AG04449 (cell line): Measurements from ENCODE around the gene NIT1.
A peak's percentile ranks its signal among the peaks of the same experiment; 100 is the strongest.

Source experiments
- CTCF ChIA-PET: fragments of 350-600 bp; formaldehyde crosslinking; extraction: SDS; loops from one replicate; lab custom pipeline; 2021; ENCODE audit warnings: antibody characterized with exemption; lab: Yijun Ruan, JAX
- POLR2A ChIA-PET: fragments of 400-600, 350-600 bp; formaldehyde crosslinking; extraction: SDS; loops from one replicate; lab custom pipeline; 2020; ENCODE audit warnings: antibody characterized with exemption, inconsistent platforms; lab: Yijun Ruan, JAX
- DNase-seq: peaks from one replicate; pipeline ENCODE4 v3.0.0-alpha.2; 2010; ENCODE audit warnings: low read depth, low spot score
- H3K4me3 ChIP-seq: 2 replicates; pipeline ENCODE4 v1.5.1; 2011; ENCODE audit warnings: low read depth, mild to moderate bottlenecking, control low read depth, low read length
- CTCF ChIP-seq: IDR thresholded peaks from one replicate; pipeline ENCODE4 v1.5.1; 2011; ENCODE audit warnings: mild to moderate bottlenecking, moderate library complexity, low read length, control low read depth, inconsistent platforms; ENCODE audit not compliant: insufficient read depth; ENCODE audit errors: missing control alignments

Gene NIT1

GRCh38 chr1:161153682-161154337, 35.9 kb downstream of the NIT1 start, which contains the start of gene UFC1:
UFC1 (plus strand) TSS chr1:161153978; CDS start chr1:161153998, 20 bp downstream.
- no peak for DNase-seq
- no peak for TF ChIP-seq CTCF
- CTCF ChIA-PET = interaction anchor here (0.5 to 2.7 kb wide), 4 partner anchors 12 to 21 kb away, joined by 3 to 15 read pairs (median 4); partner anchors contain the start of genes DEDD and PPOX
- H3K4me3 ChIP-seq = peak within 1 kb of the TSS; percentile 94
- POLR2A ChIA-PET = interaction anchor here (0.9 to 1.7 kb wide), 6 partner anchors 12 to 108 kb away, joined by 3 to 8 read pairs (median 3); partner anchors contain the start of genes DEDD, PPOX and USF1

GRCh38 chr1:161157867-161158266, 40.0 kb downstream of the NIT1 start:
- DNase-seq = no peak
- CTCF ChIA-PET = interaction anchor here (0.7 to 2.9 kb wide), 5 partner anchors 8 to 117 kb away, joined by 3 to 17 read pairs (median 9); partner anchors contain the start of genes DEDD and PPOX
- H3K4me3 ChIP-seq = no peak overlapping the region
- POLR2A ChIA-PET = interaction anchor here (1.4 kb wide), 1 partner anchor 8 kb away, joined by 4 read pairs; the partner anchor contains the start of gene PPOX
- no peak for TF ChIP-seq CTCF

GRCh38 chr1:161158316-161159010, 40.6 kb downstream of the NIT1 start:
- CTCF ChIA-PET = interaction anchor here (2.4 to 2.9 kb wide), 3 partner anchors 8 to 25 kb away, joined by 9 to 17 read pairs (median 10); partner anchors contain the start of genes DEDD and PPOX
- no peak for DNase-seq
- POLR2A ChIA-PET = interaction anchor here (1.4 kb wide), 1 partner anchor 8 kb away, joined by 4 read pairs; the partner anchor contains the start of gene PPOX
- H3K4me3 ChIP-seq = peak overlapping the region; percentile 90
- TF ChIP-seq CTCF = no peak

- POLR2A ChIA-PET = interaction anchor here (1.0 kb wide), 1 partner anchor 39 kb away, joined by 3 read pairs; the partner anchor contains the start of gene ADAMTS4
Measured at GRCh38 chr1:161159087-161159912, 41.4 kb downstream of the NIT1 start, which contains the start of gene USP21. USP21 (plus strand) TSS chr1:161159500; CDS start chr1:161160641, 1,141 bp downstream.

GRCh38 chr1:161159913-161160243, 42.0 kb downstream of the NIT1 start:
- POLR2A ChIA-PET = interaction anchor here (1.0 kb wide), 1 partner anchor 39 kb away, joined by 3 read pairs; the partner anchor contains the start of gene ADAMTS4
- no peak for DNase-seq
- no peak for TF ChIP-seq CTCF
- CTCF ChIA-PET = interaction anchor here (2.7 kb wide), 1 partner anchor 26 kb away, joined by 9 read pairs; the partner anchor contains the start of gene DEDD
- H3K4me3 ChIP-seq = peak overlapping the region; percentile 90

More at GRCh38 chr1:161159087-161159912, 41.4 kb downstream of the NIT1 start, which contains the start of gene USP21:
- H3K4me3 ChIP-seq = peak within 1 kb of the TSS; percentile 90
- DNase-seq = no peak
- TF ChIP-seq CTCF = peak; percentile 38
- CTCF ChIA-PET = interaction anchor here (2.4 to 2.7 kb wide), 2 partner anchors 21 to 26 kb away, joined by 9 to 10 read pairs; partner anchors contain the start of gene DEDD
